ENCODE data around the gene C1QTNF3. TPM values are rescaled to one million over a fixed set of nuclear protein-coding genes. Genes with fewer than 3 reads are reported as not detected.

The C1QTNF3 gene
- total and polyA plus RNA-seq, 2 of the 8 experiments (the other 6 are each of a cell fraction or from before 2014, with no cell fraction given): 1.0 to 1.2 TPM

- Histone ChIP-seq H3K9ac (replicated peaks in 1 of 4; ENCODE audit: extremely low read depth in 1 of 4, low read depth in 3 of 4, low read length in 3 of 4) (no peak overlapping the region), H3K4ac (replicated peaks; ENCODE audit: insufficient read length, low read depth, low read length) (no peak overlapping the region), H4K8ac (ENCODE audit: extremely low read depth, insufficient read depth, low read length) (no peak overlapping the region), H4K5ac (ENCODE audit: insufficient read length, low read depth, low read length) (no peak overlapping the region), H3K4me3 (ENCODE audit: extremely low read depth in 1 of 4, insufficient read depth in 2 of 4, low read depth in 3 of 4, low read length in 4 of 4) (no peak overlapping the region), H2AFZ (ENCODE audit: low read length) (no peak overlapping the region), H4K91ac (replicated peaks; ENCODE audit: insufficient read length, low read length) (no peak overlapping the region), H3K27ac (ENCODE audit: low read depth, low read length) (no peak overlapping the region), H3K56ac (replicated peaks; ENCODE audit: insufficient read length, low read depth, low read length) (no peak overlapping the region), H3K79me2 (ENCODE audit: control insufficient read depth in 1 of 2, insufficient read depth in 2 of 2, low read length in 2 of 2) (no peaks in the 10 kb centered on the region), H3K18ac (ENCODE audit: extremely low read depth, low read length) (no peak overlapping the region), H2BK12ac (ENCODE audit: low read depth, low read length) (no peak overlapping the region), H3K4me1 (replicated peaks in 1 of 4; ENCODE audit: control insufficient read depth in 3 of 4, insufficient read depth in 4 of 4, low read length in 3 of 4) (peaks cover 1 to 5% (median 4%) of the 10 kb centered on the region in 4 experiments; a peak in 5 of 7 replicates), H3K27me3 (replicated peaks in 1 of 4; ENCODE audit: control insufficient read depth in 3 of 4, extremely low read depth in 1 of 4, insufficient read depth in 3 of 4, low read length in 3 of 4) (no peaks in the 10 kb centered on the region), H2BK15ac (ENCODE audit: low read length) (no peak overlapping the region), H3K4me2 (ENCODE audit: insufficient read depth in 1 of 2, low read depth in 2 of 2, low read length in 2 of 2) (no peak overlapping the region), H3K79me1 (ENCODE audit: low read depth, low read length) (no peaks in the 10 kb centered on the region), H2AK5ac (ENCODE audit: low read depth, low read length) (no peak overlapping the region), H2BK20ac (ENCODE audit: low read length) (no peak overlapping the region), H3K23ac (ENCODE audit: insufficient read length) (no peak overlapping the region), H3K23me2 (ENCODE audit: low read depth, low read length) (peaks cover 3% of the 10 kb centered on the region), H4K20me1 (replicated peaks in 1 of 2; ENCODE audit: control insufficient read depth in 1 of 2, insufficient read depth in 2 of 2, low read length in 2 of 2) (no peaks in the 10 kb centered on the region), H3K14ac (ENCODE audit: insufficient read length) (no peak overlapping the region), H2BK5ac (ENCODE audit: low read depth, low read length) (no peak overlapping the region), H2BK120ac (replicated peaks; ENCODE audit: low read depth, low read length) (no peak overlapping the region), H3K9me3 (ENCODE audit: insufficient read depth in 2 of 2, low read depth in 1 of 2, low read length in 1 of 2) (no peaks in the 10 kb centered on the region), H3K36me3 (ENCODE audit: control insufficient read depth in 2 of 4, insufficient read depth in 4 of 4, low read length in 3 of 4) (peaks cover 0 to 13% (median 3%) of the 10 kb centered on the region in 4 experiments; a peak in 5 of 8 replicates)
- POLR2A ChIA-PET (ENCODE audit: partially characterized antibody): no interaction called here
- CTCF ChIA-PET (ENCODE audit: partially characterized antibody): interaction anchor here (1.6 kb wide), 1 partner anchor 8 kb away, joined by 4 read pairs; no protein-coding TSS in a partner anchor
- FAIRE-seq: no peak
- no peak for DNase-seq (ENCODE audit: low read depth in 1 of 2, low spot score in 2 of 2)
- 92% methylated on average over 4 of the region's 4 CpGs; no CpG with 5 or more reads in 1 of the 2 experiments for WGBS, 2 experiments (ENCODE audit: extremely low coverage in 1 of 2, insufficient coverage in 1 of 2, insufficient read length in 1 of 2, insufficient replicate concordance in 2 of 2, low coverage in 1 of 2, low lambda C conversion rate in 2 of 2, missing lambda C conversion rate in 1 of 2)
- no peak for TF ChIP-seq TAF7 (optimal IDR thresholded peaks at IDR 0.05; ENCODE audit: borderline replicate concordance, low read depth, low read length)
- no peak for TF ChIP-seq SUZ12 (IDR thresholded peaks at IDR 0.05; ENCODE audit: low read length)
- no peak for TF ChIP-seq BACH1 (IDR thresholded peaks at IDR 0.05; ENCODE audit: low read length)
- no peak for TF ChIP-seq CHD1 (IDR thresholded peaks at IDR 0.05; ENCODE audit: low read depth, low read length)
- no peak for TF ChIP-seq SIRT6 (IDR thresholded peaks at IDR 0.05; ENCODE audit: low read length)
- TF ChIP-seq RAD21 (IDR thresholded peaks at IDR 0.05 in 1 of 2, conservative IDR thresholded peaks at IDR 0.05 in 1 of 2; ENCODE audit: low read depth in 2 of 2, low read length in 2 of 2): no peak
- no peak for TF ChIP-seq KDM4A (IDR thresholded peaks at IDR 0.05; ENCODE audit: low read depth, low read length, severe bottlenecking)
- no peak for TF ChIP-seq PHF8 (conservative IDR thresholded peaks at IDR 0.05; ENCODE audit: low read depth, low read length)
- no peak for TF ChIP-seq BRCA1 (IDR thresholded peaks at IDR 0.05; ENCODE audit: low read depth, low read length)
- no peak for TF ChIP-seq RXRA (IDR thresholded peaks at IDR 0.05; ENCODE audit: insufficient read depth, low read depth, low read length)
- TF ChIP-seq NRF1 (IDR thresholded peaks at IDR 0.05; ENCODE audit: low read depth, low read length): no peak
- no peak for TF ChIP-seq MAFK (IDR thresholded peaks at IDR 0.05; ENCODE audit: low read depth, low read length)
- TF ChIP-seq CHD2 (IDR thresholded peaks at IDR 0.05; ENCODE audit: low read length): no peak
- TF ChIP-seq SRF (IDR thresholded peaks at IDR 0.05; ENCODE audit: low read depth, low read length): no peak
- no peak for TF ChIP-seq JUN (IDR thresholded peaks at IDR 0.05; ENCODE audit: low read depth, low read length)
Measured at GRCh38 chr5:34005211-34005610, 37.8 kb downstream of the C1QTNF3 start.
